DND-41 (cell line): Measurements from ENCODE around the gene KCNIP2.

Experiments used
- EZH2 ChIP-seq: IDR thresholded peaks from 3 replicates; pipeline ENCODE4 v1.6.1; 2012; ENCODE audit warnings: borderline replicate concordance, low read depth, mild to moderate bottlenecking, moderate library complexity, low read length, inconsistent platforms; ENCODE audit not compliant: severe bottlenecking
- TF ChIP-seq, protein P1 (sequence below): IDR thresholded peaks from 2 replicates; pipeline ENCODE4 v1.5.1; 2012; ENCODE audit warnings: borderline replicate concordance, low read length, moderate library complexity, mild to moderate bottlenecking; ENCODE audit not compliant: poor library complexity, severe bottlenecking; ENCODE audit errors: extremely low read depth

DNA sequence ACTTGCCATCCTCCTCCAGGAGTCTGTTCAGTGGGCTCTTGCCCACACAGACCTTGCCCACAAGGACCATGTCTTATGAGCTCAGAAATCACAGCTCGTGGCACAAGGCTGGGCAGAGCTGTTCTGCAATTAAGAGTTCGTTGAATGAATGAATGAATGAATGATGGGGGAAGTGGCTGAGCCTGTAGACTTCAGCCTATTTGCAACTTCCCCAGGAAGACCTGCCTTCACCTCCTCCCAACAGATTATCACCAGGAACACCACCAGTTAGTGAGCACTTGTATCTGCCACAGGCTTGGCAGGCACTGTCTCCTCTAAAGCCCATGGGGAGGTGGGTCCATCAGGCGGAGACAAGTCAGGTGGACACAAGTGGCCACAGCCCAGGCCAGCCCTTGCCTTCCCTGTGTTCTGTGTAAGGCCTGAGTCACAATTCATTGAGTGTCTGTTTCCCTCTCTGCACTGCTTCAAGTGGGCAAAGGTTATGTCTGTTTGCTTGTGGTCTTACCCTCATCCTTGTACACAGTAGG lies 65.9 kb downstream of the KCNIP2 start:
- TF ChIP-seq EZH2, result no peak
- TF ChIP-seq, protein P1, sequence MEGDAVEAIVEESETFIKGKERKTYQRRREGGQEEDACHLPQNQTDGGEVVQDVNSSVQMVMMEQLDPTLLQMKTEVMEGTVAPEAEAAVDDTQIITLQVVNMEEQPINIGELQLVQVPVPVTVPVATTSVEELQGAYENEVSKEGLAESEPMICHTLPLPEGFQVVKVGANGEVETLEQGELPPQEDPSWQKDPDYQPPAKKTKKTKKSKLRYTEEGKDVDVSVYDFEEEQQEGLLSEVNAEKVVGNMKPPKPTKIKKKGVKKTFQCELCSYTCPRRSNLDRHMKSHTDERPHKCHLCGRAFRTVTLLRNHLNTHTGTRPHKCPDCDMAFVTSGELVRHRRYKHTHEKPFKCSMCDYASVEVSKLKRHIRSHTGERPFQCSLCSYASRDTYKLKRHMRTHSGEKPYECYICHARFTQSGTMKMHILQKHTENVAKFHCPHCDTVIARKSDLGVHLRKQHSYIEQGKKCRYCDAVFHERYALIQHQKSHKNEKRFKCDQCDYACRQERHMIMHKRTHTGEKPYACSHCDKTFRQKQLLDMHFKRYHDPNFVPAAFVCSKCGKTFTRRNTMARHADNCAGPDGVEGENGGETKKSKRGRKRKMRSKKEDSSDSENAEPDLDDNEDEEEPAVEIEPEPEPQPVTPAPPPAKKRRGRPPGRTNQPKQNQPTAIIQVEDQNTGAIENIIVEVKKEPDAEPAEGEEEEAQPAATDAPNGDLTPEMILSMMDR, result no peak
